ENCODE data around the gene MIOX. TPM values are rescaled to one million over a fixed set of nuclear protein-coding genes. Genes with fewer than 3 reads are reported as not detected.
"Not testable (repeated sequence)": the region's sequence is repeated elsewhere in the genome, so short reads cannot be mapped to it uniquely, and the experiment has no call there.

The MIOX gene
- polyA plus RNA-seq, 3 donors from 2014 or later, result not detected

DNA sequence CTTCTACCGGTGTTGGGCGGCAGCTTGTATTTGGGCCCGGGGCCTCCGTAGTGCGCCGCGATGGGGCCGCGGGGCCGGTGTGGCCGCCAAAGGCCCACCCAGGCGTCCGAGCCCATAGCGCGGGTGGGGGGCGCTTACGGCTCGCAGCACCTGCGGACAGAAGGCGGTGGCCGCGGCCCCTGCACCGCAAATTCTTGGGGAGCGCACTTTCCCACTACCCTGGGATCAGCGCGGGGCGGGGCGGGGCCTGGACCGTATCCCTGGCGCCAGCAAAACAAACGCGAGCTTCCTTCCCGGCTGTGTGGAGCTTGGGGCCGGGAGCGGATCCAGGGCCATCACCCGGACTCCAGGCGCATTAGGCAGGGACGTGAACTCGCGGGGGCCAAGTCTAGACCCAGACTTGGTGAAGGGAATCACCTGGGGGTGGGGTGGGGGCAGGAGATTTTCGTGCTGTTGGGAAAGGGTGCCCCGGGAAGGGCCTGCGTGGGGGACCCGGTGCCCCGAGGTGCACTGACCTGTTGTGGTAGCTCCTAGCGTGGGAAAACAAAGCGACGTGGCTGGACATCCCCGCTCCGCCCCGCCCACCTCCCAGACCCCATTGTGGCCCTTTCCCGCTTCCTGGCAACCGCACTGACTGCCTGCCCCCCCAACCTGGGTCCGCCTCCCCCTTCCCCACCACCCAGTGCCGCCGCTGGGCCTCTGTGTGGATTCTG is 45.5 kb downstream of the MIOX start:
- peaks cover 0 to 1% (median 0%) of the 10 kb centered on the region in 6 donors for H3K9me3 Mint-ChIP-seq
- no peak for DNase-seq
- peak overlapping the region in 5 of 6 donors; percentile 26 to 91 (median 53) for H3K27ac Mint-ChIP-seq
- H3K4me3 Mint-ChIP-seq, result peak overlapping the region; percentile 83 to 92 (median 89)
- peaks cover 15 to 19% of the 10 kb centered on the region in 2 donors for H3K4me1 Mint-ChIP-seq
- H3K36me3 Mint-ChIP-seq, result no peaks in the 10 kb centered on the region
- H3K27me3 Mint-ChIP-seq (ENCODE audit: low read depth in 3 of 3), result peaks cover 0 to 19% (median 10%) of the 10 kb centered on the region in 3 donors

DNA sequence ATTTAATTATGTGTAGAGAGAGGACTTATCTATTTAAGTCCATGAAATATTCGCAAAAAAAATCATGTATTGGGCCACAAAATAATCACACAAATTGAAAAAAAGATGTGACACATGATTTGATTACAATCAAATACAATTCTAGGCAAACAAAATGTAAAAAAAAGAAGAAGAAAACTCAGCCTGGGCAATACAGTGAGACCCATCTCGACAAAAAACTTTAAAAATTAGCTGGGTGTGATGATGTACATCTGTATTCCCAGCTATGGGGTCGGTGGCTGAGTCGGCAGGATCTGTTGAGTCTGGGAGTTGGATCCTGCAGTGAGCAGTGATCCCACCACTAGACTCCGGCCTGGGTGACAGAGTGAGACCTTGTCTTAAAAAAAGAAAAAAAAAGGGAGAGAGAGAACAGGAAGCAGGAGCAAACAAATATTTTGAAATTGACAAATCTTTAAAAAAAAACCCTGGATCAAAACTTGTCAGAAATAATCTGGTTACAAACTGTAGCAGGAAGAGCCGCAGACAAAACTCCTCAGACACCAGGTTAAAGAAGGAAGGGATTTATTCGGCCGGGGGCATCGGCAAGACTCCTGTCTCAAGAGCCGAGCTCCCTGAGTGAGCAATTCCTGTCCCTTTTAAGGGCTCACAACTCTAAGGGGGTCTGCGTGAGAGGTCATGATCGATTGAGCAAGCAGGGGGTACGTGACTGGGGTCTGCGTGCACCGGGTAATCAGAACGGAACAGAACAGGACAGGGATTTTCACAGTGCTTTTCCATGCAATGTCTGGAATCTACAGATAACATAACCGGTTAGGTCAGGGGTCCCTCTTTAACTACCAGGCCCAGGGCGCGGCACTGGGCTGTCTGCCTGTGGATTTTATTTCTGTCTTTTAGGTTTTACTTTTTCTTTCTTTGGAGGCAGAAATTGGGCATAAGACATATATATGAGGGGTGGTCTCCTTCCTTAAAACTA is 46.5 kb downstream of the MIOX start:
- Mint-ChIP-seq H3K27me3 (ENCODE audit: low read depth in 3 of 3) (peaks cover 0 to 19% (median 10%) of the 10 kb centered on the region in 3 donors), H3K27ac (peak overlapping the region in 5 of 6 donors; percentile 55 to 91 (median 74)), H3K9me3 (peaks cover 0 to 1% (median 0%) of the 10 kb centered on the region in 6 donors), H3K4me1 (peaks cover 10 to 11% of the 10 kb centered on the region in 2 donors), H3K36me3 (no peaks in the 10 kb centered on the region), H3K4me3 (peak overlapping the region; percentile 48 to 61 (median 59))
- no peak for DNase-seq

DNA sequence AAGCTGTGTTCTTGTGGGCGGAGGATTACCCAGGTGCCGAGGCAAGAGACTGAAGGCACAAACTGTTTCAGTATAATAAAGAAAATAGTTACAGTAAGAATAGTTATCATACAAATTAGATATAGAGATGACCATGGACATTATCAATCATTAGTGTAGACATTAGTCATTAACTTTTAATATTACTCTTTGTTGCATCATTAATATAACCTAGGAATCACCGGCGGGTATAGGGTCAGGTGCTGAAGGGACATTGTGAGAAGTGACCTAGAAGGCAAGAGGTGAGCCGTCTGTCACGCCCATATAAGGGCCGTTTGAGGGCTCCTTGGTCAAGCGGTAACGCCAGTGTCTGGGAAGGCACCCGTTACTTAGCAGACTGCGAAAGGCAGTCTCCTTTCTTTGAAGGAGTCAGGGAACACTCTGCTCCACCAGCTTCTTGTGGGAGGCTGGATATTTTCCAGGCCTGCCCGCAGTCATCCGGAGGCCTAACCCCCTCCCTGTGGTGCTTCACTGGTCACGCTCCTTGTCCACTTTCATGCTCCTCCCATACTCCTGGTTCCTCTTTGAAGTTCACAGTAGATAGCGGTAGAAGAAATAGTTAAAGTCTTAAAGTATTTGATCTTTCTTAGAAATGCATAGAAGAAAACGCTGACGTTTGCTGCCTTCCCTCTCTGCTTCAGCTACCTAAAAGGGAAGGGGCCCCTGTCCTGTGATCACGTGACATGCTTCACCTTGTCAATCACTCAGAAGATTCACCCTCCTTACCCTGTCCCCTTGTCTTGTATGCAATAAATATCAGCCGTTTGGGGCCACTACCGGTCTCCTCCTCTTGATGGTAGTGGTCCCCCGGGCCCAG is 47.4 kb downstream of the MIOX start:
- H3K27ac Mint-ChIP-seq, result peak overlapping the region in 4 of 6 donors; percentile 46 to 91 (median 54)
- peaks cover 0 to 16% (median 10%) of the 10 kb centered on the region in 3 donors for H3K27me3 Mint-ChIP-seq (ENCODE audit: low read depth in 3 of 3)
- peaks cover 10 to 12% of the 10 kb centered on the region in 2 donors for H3K4me1 Mint-ChIP-seq
- peak overlapping the region in 2 of 5 donors; percentile 48 to 58 for H3K4me3 Mint-ChIP-seq
- not testable (repeated sequence) for H3K36me3 Mint-ChIP-seq, H3K9me3 Mint-ChIP-seq, DNase-seq

DNA sequence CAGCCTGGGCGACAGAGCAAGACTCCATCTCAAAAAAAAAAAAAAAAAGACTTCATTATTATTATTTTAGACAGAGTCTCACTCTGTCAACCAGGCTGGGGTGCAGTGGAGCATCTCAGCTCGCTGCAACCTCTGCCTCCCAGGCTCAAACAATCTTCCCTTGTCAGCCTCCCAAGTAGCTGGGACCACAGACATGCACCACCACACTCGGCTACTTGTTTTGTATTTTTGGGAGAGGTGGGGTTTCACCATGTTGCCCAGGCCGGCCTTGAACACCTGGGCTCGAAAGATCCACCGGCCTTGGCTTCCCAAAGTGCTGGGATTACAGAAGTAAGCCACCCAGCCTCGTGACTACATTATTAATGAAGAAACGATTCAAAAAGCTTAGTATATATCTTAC is 48.5 kb downstream of the MIOX start:
- Mint-ChIP-seq H3K4me1 (peaks cover 20 to 22% of the 10 kb centered on the region in 2 donors), H3K9me3 (peaks cover 0 to 1% (median 0%) of the 10 kb centered on the region in 6 donors), H3K4me3 (no peak overlapping the region), H3K27ac (no peak overlapping the region), H3K36me3 (no peaks in the 10 kb centered on the region), H3K27me3 (ENCODE audit: low read depth in 3 of 3) (peaks cover 0 to 22% (median 10%) of the 10 kb centered on the region in 3 donors)
- DNase-seq, result no peak

DNA sequence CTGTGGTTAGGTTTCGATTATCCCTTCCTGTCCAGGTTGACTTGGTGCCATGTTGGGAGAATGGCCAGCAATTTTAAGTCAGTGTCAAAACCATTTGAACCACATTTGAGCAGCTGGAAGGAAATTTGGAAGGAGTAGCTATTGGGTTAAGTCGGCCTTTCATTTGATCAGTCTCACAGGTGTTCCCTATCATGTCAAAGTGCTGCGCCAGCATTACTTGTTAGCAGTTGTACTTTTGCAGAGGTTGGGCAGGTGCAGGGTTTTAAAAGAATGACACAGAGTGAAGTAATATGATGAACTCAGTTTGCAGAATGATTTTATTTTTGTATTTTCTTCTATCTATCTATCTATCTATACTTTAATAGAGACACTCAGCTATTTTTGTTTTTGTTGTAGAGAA is 49.6 kb downstream of the MIOX start:
- no peak overlapping the region for H3K4me3 Mint-ChIP-seq
- peaks cover 0 to 1% (median 0%) of the 10 kb centered on the region in 6 donors for H3K9me3 Mint-ChIP-seq
- DNase-seq, result no peak
- peak overlapping the region in 3 of 6 donors; percentile 16 to 49 (median 34) for H3K27ac Mint-ChIP-seq
- no peaks in the 10 kb centered on the region for H3K36me3 Mint-ChIP-seq
- H3K27me3 Mint-ChIP-seq (ENCODE audit: low read depth in 3 of 3), result peaks cover 2 to 17% (median 8%) of the 10 kb centered on the region in 3 donors
- H3K4me1 Mint-ChIP-seq, result peaks cover 27 to 33% of the 10 kb centered on the region in 2 donors

DNA sequence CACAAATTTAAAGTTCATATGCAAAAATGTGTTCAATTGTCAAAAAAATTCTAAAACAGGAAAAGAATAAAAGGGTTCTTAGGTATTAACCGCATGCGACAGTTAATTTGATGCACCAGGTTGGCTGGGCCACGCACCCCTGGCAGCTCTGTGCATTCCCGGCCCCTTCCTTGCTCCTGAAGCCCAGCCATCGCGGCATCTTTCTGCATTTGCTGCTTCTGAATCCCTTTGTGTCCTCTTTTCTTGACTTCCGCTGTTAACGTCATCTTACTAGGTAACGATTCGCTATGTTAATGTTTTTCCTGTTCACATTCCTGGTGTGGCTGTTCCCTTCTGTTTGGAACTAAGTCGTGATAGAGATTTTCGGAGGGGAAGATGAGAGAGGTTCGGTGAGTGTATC is 51.1 kb downstream of the MIOX start:
- H3K4me3 Mint-ChIP-seq, result peak overlapping the region in 2 of 5 donors; percentile 27 to 53
- peaks cover 30 to 38% of the 10 kb centered on the region in 2 donors for H3K4me1 Mint-ChIP-seq

More for the DNA sequence above, 51.1 kb downstream of the MIOX start:
- Mint-ChIP-seq H3K9me3 (peaks cover 0 to 1% (median 0%) of the 10 kb centered on the region in 6 donors), H3K36me3 (no peaks in the 10 kb centered on the region), H3K27me3 (ENCODE audit: low read depth in 3 of 3) (peaks cover 2 to 13% (median 9%) of the 10 kb centered on the region in 3 donors), H3K27ac (peak overlapping the region; percentile 89 to 99 (median 96))
- DNase-seq, result no peak

Other genes starting within 250 kb of the MIOX start
- 10 to 100 TPM in 2 of 3 donors, 1 to 10 TPM in 1; 5.2 to 18.0 (median 12.4) TPM for gene TUBGCP6, start 241.8 kb upstream of the MIOX start, polyA plus RNA-seq
- 10 to 100 TPM in 2 of 3 donors, 1 to 10 TPM in 1; 10.0 to 13.4 (median 11.2) TPM for gene HDAC10, start 235.6 kb upstream of the MIOX start, polyA plus RNA-seq
- under 1 TPM in 2 of 3 donors, not detected in 1; 0.13 to 0.31 TPM for gene MAPK12, start 225.2 kb upstream of the MIOX start, polyA plus RNA-seq
- gene MAPK11, start 216.5 kb upstream of the MIOX start, polyA plus RNA-seq, result under 1 TPM in 2 of 3 donors, not detected in 1; 0.12 to 0.22 TPM
- gene PLXNB2, start 179.2 kb upstream of the MIOX start, polyA plus RNA-seq, result 1 to 10 TPM in 2 of 3 donors, not detected in 1; 1.1 to 1.6 TPM
- under 1 TPM in 2 of 3 donors, not detected in 1; 0.23 to 0.34 TPM for gene DENND6B, start 159.8 kb upstream of the MIOX start, polyA plus RNA-seq
- gene PPP6R2, start 143.5 kb upstream of the MIOX start, polyA plus RNA-seq, result 10 to 100 TPM; 13.5 to 43.5 (median 19.6) TPM
- 10 to 100 TPM; 12.1 to 42.8 (median 14.2) TPM for gene SBF1, start 11.8 kb upstream of the MIOX start, polyA plus RNA-seq
- under 1 TPM in 1 of 3 donors, not detected in 2; 0.38 TPM for gene ADM2, start 5.3 kb upstream of the MIOX start, polyA plus RNA-seq
- gene LMF2, start 20.8 kb downstream of the MIOX start, polyA plus RNA-seq, result 10 to 100 TPM; 16.3 to 40.4 (median 20.1) TPM
- 10 to 100 TPM; 41.8 to 46.7 (median 46.5) TPM for gene NCAPH2, start 21.4 kb downstream of the MIOX start, polyA plus RNA-seq
- 10 to 100 TPM in 1 of 3 donors, 1 to 10 TPM in 2; 8.3 to 14.8 (median 9.9) TPM for gene SCO2, start 38.7 kb downstream of the MIOX start, polyA plus RNA-seq
- 10 to 100 TPM; 21.2 to 31.2 (median 25.5) TPM for gene TYMP, start 43.2 kb downstream of the MIOX start, polyA plus RNA-seq
- gene KLHDC7B, start 59.0 kb downstream of the MIOX start, polyA plus RNA-seq, result 1 to 10 TPM; 2.4 to 8.1 (median 4.5) TPM
- not detected for gene SYCE3, start 76.1 kb downstream of the MIOX start, polyA plus RNA-seq
- gene CPT1B, start 91.6 kb downstream of the MIOX start, polyA plus RNA-seq, result 1 to 10 TPM in 1 of 3 donors, under 1 TPM in 1, not detected in 1; 0.09 to 2.9 TPM
- gene CHKB, start 96.0 kb downstream of the MIOX start, polyA plus RNA-seq, result 10 to 100 TPM; 44.0 to 51.3 (median 49.4) TPM
- gene MAPK8IP2, start 113.9 kb downstream of the MIOX start, polyA plus RNA-seq, result not detected
- gene ARSA, start 141.3 kb downstream of the MIOX start, polyA plus RNA-seq, result 10 to 100 TPM in 1 of 3 donors, 1 to 10 TPM in 2; 3.8 to 11.2 (median 7.7) TPM
- gene SHANK3, start 186.0 kb downstream of the MIOX start, polyA plus RNA-seq, result not detected

Data from immature natural killer cell (primary cell).